Fibroblast of lung (primary cell): ENCODE data around the gene IFT57. TPM values are rescaled to one million over a fixed set of nuclear protein-coding genes. Genes with fewer than 3 reads are reported as not detected.

Experiments used
- DNase-seq, 2 donors: peaks; one replicate each; pipeline versions ENCODE4 v3.0.0 to v3.0.0-alpha.2; 2010; ENCODE audit warnings: low read depth in 2 of 2
- H2AFZ ChIP-seq: 2 replicates; pipeline ENCODE4 v1.5.1; 2012; ENCODE audit warnings: low read length, control low read depth, inconsistent platforms
- H3K27ac ChIP-seq: 2 replicates; pipeline ENCODE4 v1.5.1; 2011; ENCODE audit warnings: low read length, control low read depth; ENCODE audit not compliant: insufficient read depth
- H3K27me3 ChIP-seq: 2 replicates; pipeline ENCODE4 v1.5.1; 2011; ENCODE audit warnings: mild to moderate bottlenecking, low read length; ENCODE audit not compliant: control insufficient read depth, insufficient read depth
- H3K36me3 ChIP-seq: 2 replicates; pipeline ENCODE4 v1.5.1; 2011; ENCODE audit warnings: low read length; ENCODE audit not compliant: control insufficient read depth, insufficient read depth
- H3K4me1 ChIP-seq: 2 replicates; pipeline ENCODE4 v1.5.1; 2011; ENCODE audit warnings: low read length; ENCODE audit not compliant: control insufficient read depth, insufficient read depth; ENCODE audit errors: extremely low read depth
- H3K4me2 ChIP-seq: 2 replicates; pipeline ENCODE4 v1.5.1; 2011; ENCODE audit warnings: low read length, control low read depth; ENCODE audit not compliant: insufficient read depth; ENCODE audit errors: extremely low read depth
- H3K4me3 ChIP-seq, 4 experiments: fragments of 200-600 bp in 1 of 4; sonication (generic) in 1 of 4; replicated peaks in 1 of 4; 2 replicates each; pipeline ENCODE4 v1.5.1; 2011 to 2016; ENCODE audit warnings: low read length in 4 of 4, low read depth in 3 of 4, mild to moderate bottlenecking in 3 of 4, control low read depth in 2 of 4, inconsistent platforms in 1 of 4, mixed read lengths in 1 of 4; ENCODE audit not compliant: insufficient read depth in 1 of 4; ENCODE audit errors: control extremely low read depth in 1 of 4
- H3K79me2 ChIP-seq: 2 replicates; pipeline ENCODE4 v1.5.1; 2012; ENCODE audit warnings: mild to moderate bottlenecking, low read length, inconsistent platforms; ENCODE audit not compliant: control insufficient read depth, insufficient read depth
- H3K9ac ChIP-seq: 2 replicates; pipeline ENCODE4 v1.5.1; 2011; ENCODE audit warnings: mild to moderate bottlenecking, low read length, control low read depth; ENCODE audit not compliant: insufficient read depth
- H3K9me3 ChIP-seq: 2 replicates; pipeline ENCODE4 v1.5.1; 2012; ENCODE audit warnings: low read depth, low read length; ENCODE audit not compliant: control insufficient read depth, insufficient read depth
- H4K20me1 ChIP-seq: 2 replicates; pipeline ENCODE4 v1.5.1; 2011; ENCODE audit warnings: low read length; ENCODE audit not compliant: control insufficient read depth, insufficient read depth; ENCODE audit errors: extremely low read depth
- CTCF ChIP-seq, 2 donors: IDR thresholded peaks in 1 of 2; conservative IDR thresholded peaks in 1 of 2; 1 replicate in 1 of 2; 2 replicates in 1 of 2; pipeline ENCODE4 v1.5.1; 2011 to 2012; ENCODE audit warnings: low read length in 2 of 2, control low read depth in 1 of 2, inconsistent platforms in 1 of 2, low read depth in 1 of 2, mild to moderate bottlenecking in 1 of 2
- EZH2 ChIP-seq: IDR thresholded peaks from 2 replicates; pipeline ENCODE4 v1.5.1; 2012; ENCODE audit warnings: low read length, control low read depth, mild to moderate bottlenecking; ENCODE audit errors: missing control alignments
- polyA plus RNA-seq, 2 donors: library from polyadenylated mRNA; depleted of rRNA in 1 of 2; stranded (reverse) in 1 of 2; unstranded in 1 of 2; fragments of >200 nt; gene quantifications; 2 replicates each; pipeline ENCODE4 v1.2.1, GENCODE V29; 2011 to 2012; ENCODE audit warnings: missing spikeins in 1 of 2
- total RNA-seq: library from RNA; depleted of rRNA; stranded (reverse); fragments of >200 nt; gene quantifications from 2 replicates; pipeline ENCODE4 v1.2.1, GENCODE V29; 2014

IFT57 gene
- total and polyA plus RNA-seq, 2 donors (not counting 1 experiment from before 2014, with no cell fraction given) = 55.5 to 60.3 TPM

DNA sequence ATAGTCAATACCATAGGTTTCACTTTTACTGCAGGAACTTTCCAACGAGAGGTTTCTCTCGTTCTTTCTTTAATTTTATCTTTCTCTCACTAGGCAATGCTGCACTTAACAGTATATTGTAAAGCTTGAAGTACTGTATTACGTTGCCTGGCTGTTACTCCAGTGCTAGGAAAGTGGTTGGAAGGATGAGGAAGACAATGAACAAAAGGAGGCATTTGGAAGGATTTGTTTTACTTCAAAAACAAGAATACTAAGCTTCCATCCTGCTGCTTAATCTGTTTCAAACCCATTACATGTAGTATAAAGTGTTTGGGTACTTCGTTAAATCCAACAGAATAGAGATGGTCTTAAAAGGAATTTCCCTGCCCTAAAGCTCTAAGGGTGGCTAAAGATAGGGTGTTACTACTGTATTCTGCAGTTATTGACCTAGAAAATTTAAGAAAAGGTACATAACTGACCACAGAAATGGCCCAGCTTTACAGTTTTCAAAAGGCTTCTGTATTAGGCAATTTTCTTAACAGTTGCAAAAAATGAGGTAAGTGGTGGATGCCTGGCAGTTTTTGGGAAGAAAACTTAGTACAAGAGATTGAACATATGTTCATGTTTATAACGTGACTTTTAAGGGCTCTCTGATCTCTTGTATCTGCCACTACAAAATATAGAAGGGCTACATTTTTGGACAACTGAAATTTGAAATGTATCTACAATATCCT lies 785 bp upstream of the IFT57 start:
- Histone ChIP-seq H3K9ac (peak overlapping the region; percentile 92), H3K4me2 (peak overlapping the region; percentile 99), H3K36me3 (no peaks in the 10 kb centered on the region), H3K27ac (peak overlapping the region; percentile 98), H4K20me1 (no peaks in the 10 kb centered on the region), H3K4me1 (peaks cover 12% of the 10 kb centered on the region), H3K27me3 (no peaks in the 10 kb centered on the region), H3K4me3 (peak overlapping the region; percentile 84 to 88 (median 86)), H2AFZ (peak overlapping the region; percentile 69), H3K79me2 (peaks cover 25% of the 10 kb centered on the region), H3K9me3 (no peaks in the 10 kb centered on the region)
- peak; percentile 12 to 48 for DNase-seq
- TF ChIP-seq EZH2 = no peak
- TF ChIP-seq CTCF (conservative IDR thresholded peaks at IDR 0.05 in 1 of 2, IDR thresholded peaks at IDR 0.05 in 1 of 2; ENCODE audit: low read depth in 1 of 2, low read length in 2 of 2) = no peak

- Histone ChIP-seq H3K4me3 (peak overlapping the region; percentile 84 to 88 (median 86)), H3K4me1 (peaks cover 12% of the 10 kb centered on the region), H2AFZ (peak overlapping the region; percentile 18), H3K27me3 (no peaks in the 10 kb centered on the region), H3K4me2 (peak overlapping the region; percentile 83), H3K36me3 (no peaks in the 10 kb centered on the region), H3K9ac (peak overlapping the region; percentile 92), H4K20me1 (no peaks in the 10 kb centered on the region), H3K79me2 (peaks cover 25% of the 10 kb centered on the region), H3K9me3 (no peaks in the 10 kb centered on the region), H3K27ac (peak overlapping the region; percentile 98)
- DNase-seq = no peak
- TF ChIP-seq CTCF (conservative IDR thresholded peaks at IDR 0.05 in 1 of 2, IDR thresholded peaks at IDR 0.05 in 1 of 2; ENCODE audit: low read depth in 1 of 2, low read length in 2 of 2) = no peak
- TF ChIP-seq EZH2 = no peak
These were observed 831 bp downstream of the IFT57 start for GRCh38 chr3:108221393-108221792.

GRCh38 chr3:108219336-108219735 lies 2.9 kb downstream of the IFT57 start:
- no peak overlapping the region for H3K9ac ChIP-seq
- TF ChIP-seq EZH2 (no peak), CTCF (conservative IDR thresholded peaks at IDR 0.05 in 1 of 2, IDR thresholded peaks at IDR 0.05 in 1 of 2; ENCODE audit: low read depth in 1 of 2, low read length in 2 of 2) (no peak)
- H3K4me1 ChIP-seq = peaks cover 14% of the 10 kb centered on the region
- no peak overlapping the region for H2AFZ ChIP-seq
- H3K27ac ChIP-seq = no peak overlapping the region
- H3K27me3 ChIP-seq = no peaks in the 10 kb centered on the region
- no peak for DNase-seq
- H3K4me2 ChIP-seq = peak overlapping the region; percentile 68
- H3K36me3 ChIP-seq = no peaks in the 10 kb centered on the region
- no peaks in the 10 kb centered on the region for H3K9me3 ChIP-seq
- peak overlapping the region in 1 of 4 experiments; percentile 12 for H3K4me3 ChIP-seq
- peaks cover 25% of the 10 kb centered on the region for H3K79me2 ChIP-seq
- H4K20me1 ChIP-seq = no peaks in the 10 kb centered on the region
